GM12891 (cell line): ENCODE results near the gene NDUFB8.

Source experiments
- POLR2A ChIP-seq: IDR thresholded peaks from 2 replicates; pipeline ENCODE4 v1.6.1; 2011; ENCODE audit warnings: low read depth, low read length, control low read depth
- POLR2AphosphoS5 ChIP-seq: IDR thresholded peaks from 2 replicates; pipeline ENCODE4 v1.6.1; 2011; ENCODE audit warnings: low read depth, low read length, control low read depth
- SPI1 ChIP-seq: IDR thresholded peaks from 2 replicates; pipeline ENCODE4 v1.6.1; 2011; ENCODE audit warnings: low read depth, low read length, control low read depth

DNA sequence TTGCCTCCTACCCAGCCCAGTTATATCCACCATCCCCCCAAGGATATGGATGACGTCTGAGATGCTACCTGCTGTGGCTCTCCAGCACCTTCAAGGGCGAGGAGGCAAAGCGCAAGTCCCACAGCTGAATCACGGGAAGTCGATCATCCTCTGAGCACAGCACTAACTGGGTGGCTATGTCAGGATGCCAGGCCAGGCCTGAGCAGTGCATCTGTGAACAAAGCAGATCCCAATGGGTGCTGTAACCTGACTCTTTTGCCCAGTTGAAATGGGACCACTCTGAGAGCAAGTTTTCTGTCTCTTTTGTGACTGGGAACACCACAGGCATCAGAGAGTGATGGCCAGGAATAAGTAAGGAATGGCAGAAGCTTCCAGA is 22.3 kb downstream of the NDUFB8 start:
- TF ChIP-seq POLR2A (no peak), POLR2AphosphoS5 (no peak), SPI1 (no peak)
